PC-3 (cell line): ENCODE results near the gene TADA2B.

Source experiments
- EZH2 ChIP-seq: fragments of 300-600 bp; sonication (generic); IDR thresholded peaks from one replicate; pipeline ENCODE4 v1.6.1; 2017; ENCODE audit warnings: antibody characterized with exemption, mild to moderate bottlenecking, low read length; ENCODE audit not compliant: unreplicated experiment
- TF ChIP-seq, protein P1 (sequence below): fragments of 300-600 bp; sonication (generic); conservative IDR thresholded peaks from 2 replicates; pipeline ENCODE4 v1.5.1; 2017; ENCODE audit warnings: antibody characterized with exemption, low read depth, mild to moderate bottlenecking, low read length

DNA sequence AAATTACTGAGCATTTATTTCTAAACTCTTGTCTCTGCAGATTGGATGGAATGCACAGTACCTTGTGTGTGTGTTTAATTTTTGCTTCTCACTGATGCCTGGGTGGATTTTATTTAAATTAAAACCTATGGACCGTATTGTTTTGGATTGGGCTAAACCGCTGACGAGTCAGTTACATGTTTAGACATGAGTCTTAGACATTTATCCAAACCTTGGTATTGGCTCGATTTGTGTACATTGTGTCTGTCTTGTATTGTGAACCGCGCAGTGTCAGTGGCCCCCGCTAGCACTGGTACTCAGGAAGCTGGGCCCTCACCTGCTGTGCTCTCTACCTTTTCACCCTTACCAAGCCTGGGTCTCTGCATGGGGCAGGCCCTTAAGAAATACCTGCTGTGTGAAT lies 40.8 kb upstream of the TADA2B start:
- TF ChIP-seq, protein P1, sequence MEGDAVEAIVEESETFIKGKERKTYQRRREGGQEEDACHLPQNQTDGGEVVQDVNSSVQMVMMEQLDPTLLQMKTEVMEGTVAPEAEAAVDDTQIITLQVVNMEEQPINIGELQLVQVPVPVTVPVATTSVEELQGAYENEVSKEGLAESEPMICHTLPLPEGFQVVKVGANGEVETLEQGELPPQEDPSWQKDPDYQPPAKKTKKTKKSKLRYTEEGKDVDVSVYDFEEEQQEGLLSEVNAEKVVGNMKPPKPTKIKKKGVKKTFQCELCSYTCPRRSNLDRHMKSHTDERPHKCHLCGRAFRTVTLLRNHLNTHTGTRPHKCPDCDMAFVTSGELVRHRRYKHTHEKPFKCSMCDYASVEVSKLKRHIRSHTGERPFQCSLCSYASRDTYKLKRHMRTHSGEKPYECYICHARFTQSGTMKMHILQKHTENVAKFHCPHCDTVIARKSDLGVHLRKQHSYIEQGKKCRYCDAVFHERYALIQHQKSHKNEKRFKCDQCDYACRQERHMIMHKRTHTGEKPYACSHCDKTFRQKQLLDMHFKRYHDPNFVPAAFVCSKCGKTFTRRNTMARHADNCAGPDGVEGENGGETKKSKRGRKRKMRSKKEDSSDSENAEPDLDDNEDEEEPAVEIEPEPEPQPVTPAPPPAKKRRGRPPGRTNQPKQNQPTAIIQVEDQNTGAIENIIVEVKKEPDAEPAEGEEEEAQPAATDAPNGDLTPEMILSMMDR = no peak
- no peak for TF ChIP-seq EZH2
